Anterior cingulate cortex (tissue), 58 donors: ENCODE measurements around the gene PRDM16.

ENCODE experiments used
- DNase-seq, 58 donors: peaks; one replicate each; lab custom pipeline; 2025; lab: John Stamatoyannopoulos, UW

PRDM16 gene

DNA sequence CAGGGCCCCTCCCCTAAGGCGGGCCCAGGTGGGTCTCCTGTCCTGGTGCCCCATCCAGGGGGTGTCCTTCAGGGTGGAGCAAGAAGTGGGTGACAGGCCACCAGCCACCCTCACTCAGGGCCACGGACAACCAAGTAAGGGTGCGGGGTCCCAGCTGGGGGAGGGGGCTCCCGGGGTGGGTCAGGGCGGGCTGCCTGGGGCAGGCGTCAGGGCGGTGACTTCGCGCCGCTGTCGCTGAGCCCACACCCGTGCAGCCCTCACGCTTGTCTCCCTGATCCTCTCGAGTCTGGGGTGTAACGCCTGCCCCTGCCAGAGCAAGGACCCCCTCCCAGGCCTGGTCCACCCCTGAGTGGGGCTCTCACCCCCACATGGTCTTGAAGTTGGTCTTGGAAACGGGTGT is 407.7 kb downstream of the PRDM16 start:
- no peak for DNase-seq

DNA sequence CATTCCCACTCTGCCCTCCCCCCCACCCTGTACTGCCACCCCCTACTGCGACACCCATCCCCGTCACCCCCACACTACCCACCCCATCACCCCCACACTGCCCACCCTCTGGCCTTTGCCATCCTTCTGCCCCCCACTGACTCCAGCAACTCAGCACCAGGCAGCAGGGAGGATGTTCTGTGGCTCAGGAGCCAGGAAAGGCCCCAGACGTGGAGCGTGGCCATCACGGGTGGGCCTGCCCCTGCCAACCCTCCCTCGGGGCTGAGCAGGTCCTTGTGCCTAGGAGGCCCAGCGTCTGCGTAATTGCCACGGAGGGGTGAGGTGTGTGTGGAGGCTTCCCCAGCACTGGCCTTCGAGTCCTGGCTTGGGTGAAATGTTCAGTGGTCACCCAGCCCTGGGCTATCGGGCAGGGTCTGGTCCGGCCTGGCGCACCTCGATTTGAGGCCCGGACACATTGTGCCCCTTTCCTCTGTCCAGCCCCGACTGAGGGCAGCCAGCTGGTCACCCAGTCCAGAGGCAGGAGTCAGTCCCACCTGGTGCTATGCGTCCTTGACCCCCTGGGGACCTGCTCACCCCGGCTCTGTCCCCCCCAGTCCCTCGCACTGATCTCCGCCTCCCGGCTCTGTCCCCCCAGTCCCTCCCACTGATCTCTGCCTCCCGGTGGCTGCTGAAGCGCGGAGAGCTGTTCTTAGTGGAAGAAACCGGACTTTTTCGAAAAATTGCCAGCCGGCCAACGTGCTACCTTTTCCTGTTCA is 408.4 kb downstream of the PRDM16 start:
- peak in 1 of 58 donors; percentile 11 for DNase-seq

DNA sequence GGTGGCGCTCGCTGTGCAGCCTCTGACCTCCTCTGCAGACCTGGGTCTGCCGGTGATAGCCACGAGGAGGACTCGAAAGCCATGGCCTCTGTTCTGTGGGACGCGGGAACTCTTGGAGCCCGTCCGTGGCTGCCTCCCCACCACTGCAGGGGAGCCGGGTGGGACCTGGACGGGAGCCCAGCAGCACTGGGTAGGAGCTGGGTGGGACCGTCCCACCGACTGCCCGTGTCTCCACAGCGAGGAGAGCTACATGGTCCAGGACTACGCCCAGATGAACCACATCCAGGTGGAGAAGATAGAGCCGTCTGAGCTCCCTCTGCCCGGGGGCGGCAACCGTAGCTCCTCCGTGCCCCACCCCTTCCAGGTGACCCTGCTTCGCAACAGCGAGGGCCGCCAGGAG is 409.2 kb downstream of the PRDM16 start:
- no peak for DNase-seq

DNA sequence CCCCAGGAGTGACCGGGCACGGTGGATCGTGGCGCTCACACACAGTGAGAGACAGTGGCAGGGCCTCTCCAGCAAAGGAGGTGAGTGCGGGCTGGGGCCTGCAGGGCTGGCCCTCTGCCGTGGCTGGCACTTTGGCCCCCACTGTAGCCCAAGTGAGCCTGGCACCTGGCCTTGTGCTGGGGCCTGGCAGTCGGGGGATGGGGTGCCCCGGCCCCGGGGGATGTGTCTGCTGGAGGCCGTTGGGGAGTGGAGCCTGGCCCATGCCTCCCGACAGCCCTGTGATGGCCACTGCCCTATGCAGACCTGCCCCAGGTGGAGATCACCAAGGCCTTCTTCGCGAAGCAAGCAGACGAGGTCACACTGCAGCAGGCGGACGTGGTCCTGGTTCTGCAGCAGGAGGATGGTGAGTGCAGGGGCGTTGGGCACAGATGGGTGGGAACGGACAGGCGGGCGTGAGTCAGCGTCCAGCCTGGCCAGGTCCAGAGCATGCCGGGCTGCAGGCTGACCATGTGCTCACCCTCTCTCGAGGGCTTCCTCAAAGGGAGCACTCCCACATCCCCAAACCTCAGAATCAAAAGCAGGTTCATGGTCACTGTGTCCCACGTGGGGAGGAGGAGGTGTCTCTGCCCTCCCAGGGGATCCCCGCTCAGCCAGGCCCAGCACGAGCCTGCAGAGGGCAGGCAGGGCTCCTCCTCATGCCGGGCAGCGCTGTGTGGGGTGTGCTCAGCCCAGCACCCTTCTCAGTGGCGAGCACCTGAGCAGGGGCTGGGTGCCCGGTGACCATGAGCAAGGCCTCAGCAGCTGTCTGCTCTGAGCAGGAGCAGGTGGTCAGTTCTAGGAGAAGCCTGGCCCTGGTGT is 410.7 kb downstream of the PRDM16 start:
- DNase-seq: no peak

DNA sequence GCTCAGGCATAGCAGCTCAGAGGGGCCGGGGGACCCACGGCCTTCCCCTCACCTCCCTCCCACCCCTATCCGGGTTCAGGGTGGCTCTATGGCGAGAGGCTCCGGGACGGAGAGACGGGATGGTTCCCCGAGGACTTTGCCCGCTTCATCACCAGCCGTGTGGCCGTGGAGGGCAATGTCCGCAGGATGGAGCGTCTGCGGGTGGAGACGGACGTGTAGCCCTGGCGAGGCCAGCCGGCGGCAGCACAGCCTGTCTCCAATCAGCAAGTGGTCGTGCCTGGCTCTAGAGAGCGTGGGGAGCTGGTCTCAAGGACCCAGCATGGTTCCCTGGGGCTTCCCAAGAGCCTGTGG is 411.3 kb downstream of the PRDM16 start:
- no peak for DNase-seq

DNA sequence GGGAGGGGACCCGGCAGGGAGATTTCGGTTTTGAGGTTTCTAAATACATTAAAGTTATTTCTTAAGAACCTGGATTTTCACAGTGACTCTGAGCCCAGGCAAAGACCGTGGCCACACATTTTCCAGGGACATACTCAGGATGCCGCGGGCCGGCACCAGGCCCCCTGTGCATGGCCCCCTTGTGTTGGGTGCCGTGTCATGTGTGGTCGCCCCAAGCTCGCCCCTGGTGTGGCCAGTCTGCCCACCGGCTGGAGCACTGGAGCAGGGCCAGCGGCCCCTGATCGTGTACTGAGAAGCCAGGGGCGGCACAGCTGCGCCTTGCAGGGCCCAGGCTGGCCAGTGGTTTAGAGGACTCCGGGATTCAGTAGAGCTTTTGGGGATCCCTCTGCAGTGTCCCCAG is 412.0 kb downstream of the PRDM16 start:
- DNase-seq: no peak

DNA sequence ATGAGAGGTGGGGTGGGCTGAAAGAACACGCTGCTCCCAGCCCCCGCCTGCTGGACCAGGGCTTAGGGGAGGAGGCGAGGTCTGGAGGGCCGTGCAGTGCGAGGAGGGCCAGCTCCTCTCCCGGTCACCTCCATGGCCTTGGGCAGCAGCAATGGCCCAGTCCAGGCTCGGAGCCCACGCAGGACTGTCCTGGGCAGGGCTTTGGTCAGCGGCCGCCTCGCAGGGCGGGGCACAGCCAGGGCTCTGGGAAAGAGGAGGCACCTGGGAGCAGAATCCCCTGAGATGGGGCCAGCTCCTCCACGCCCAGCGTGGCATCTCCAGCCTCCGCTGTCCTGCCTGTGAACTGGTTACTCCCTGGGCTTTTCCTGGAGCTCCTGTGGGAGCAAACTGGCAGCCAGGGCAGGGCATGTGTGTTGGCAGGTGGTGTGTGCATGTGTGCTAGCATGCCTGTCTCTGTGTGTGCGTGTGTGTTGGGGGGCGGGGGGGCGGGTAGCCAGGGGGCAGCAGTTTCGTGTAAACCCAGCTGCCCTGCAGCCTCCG is 412.9 kb downstream of the PRDM16 start:
- DNase-seq: no peak

DNA sequence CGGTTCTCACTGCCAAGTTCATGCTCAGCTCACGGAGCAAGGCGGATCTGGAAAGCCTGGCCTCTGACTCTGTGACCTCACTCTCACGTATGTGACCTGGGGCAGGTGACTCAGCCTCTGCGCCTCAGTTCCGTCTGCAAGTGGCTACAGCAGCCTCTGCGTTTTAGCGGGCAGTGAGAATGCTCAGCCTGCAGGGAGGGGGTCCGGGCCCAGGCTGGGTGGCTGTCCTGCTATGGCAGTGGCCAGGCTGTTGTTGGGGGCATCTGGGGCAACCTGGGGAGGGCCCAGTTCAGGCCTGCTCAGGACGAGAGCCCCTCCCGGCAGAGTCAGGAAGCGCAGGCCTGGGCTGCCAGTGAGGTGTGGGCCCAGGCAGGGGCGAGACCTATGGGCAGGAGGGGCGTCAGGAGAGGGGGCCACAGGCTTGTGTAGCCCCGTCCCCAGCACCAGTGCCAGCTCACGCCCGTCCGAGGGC is 413.4 kb downstream of the PRDM16 start:
- no peak for DNase-seq

DNA sequence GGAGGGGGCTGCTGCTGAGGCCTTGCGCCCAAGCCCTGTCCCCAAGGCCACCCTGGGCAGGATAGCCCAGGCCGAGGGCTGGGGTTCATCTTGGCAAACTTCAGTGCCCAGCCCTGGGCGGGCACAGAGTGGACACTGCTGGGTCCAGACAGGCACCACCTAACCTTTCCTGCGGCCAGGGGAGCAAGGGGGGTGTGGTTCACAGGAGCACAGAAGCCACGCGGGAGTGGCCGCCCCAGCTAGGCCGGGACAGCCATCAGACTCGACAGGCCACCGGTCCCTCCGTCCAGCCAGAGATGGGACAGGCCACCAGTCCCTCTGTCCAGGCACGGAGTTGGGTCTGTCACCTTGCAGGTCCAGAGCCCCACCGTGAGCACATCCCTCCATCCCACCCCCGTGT is 414.4 kb downstream of the PRDM16 start:
- no peak for DNase-seq

DNA sequence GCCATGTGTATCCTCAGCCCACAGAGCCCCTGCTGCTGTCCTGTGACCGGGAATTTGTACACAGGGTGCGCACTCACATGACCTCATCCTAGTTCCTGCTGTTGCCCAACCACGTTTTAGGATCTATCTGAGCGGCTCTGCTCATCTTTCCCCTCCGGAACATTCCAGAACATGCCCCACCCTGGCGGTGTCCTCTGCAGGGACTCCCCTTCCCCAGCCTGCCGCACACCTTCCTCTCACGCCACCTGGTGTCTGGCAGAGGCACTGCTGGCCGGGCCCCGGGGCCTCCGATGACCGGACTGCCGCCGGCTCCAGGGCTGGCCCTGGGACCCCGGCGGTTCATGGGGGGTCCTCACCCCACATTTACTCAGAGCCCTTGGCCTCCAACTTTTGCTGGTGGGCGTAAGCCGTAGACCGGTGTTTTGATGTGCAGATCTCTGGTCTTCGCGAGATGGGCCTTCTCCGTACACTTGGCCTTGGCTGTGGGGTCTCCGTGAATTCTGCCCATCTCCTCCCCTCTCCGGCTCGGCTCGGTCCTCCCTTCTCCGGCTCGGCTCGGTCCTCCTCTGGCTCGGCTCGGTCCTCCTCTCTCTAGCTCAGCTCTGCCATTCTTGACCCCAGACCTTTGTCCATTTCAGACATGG is 414.9 kb downstream of the PRDM16 start:
- peak in 10 of 58 donors; percentile 13 to 38 (median 22) for DNase-seq

DNA sequence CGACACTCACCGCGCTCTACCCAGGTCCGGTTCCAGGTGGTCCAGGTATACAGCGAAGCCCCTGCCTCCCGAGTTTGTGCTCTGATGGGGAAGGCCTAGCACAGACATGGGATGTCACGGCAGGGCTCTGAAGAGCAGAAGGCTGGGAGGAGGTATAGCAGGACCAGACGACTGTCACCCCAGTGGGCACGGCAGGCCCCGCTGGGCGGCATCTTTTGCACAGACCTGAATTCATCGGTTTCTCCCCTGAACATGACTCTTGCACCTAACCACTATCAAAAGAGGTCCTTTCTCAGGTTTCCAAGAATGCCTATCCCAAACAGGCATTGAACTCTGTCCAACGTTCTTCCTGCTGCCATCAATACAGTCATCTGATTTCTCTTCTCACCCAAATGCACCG is 416.0 kb downstream of the PRDM16 start:
- DNase-seq: no peak
